ENCODE measurements around the gene NR3C1. TPM values are rescaled to one million over a fixed set of nuclear protein-coding genes. Genes with fewer than 3 reads are reported as not detected.

Gene NR3C1
- total and polyA plus RNA-seq, 8 donors = 59.2 to 98.0 (median 66.6) TPM

GRCh38 chr5:143318833-143319232 lies 84.7 kb downstream of the NR3C1 start:
- Histone ChIP-seq H3K27me3 (no peaks in the 10 kb centered on the region), H3K4me1 (peaks cover 13 to 74% of the 10 kb centered on the region in 2 donors), H3K36me3 (peaks cover 0 to under 1% of the 10 kb centered on the region in 2 donors), H3K27ac (no peak overlapping the region), H3K4me3 (no peak overlapping the region), H3K9me3 (no peaks in the 10 kb centered on the region)
- no peak for TF ChIP-seq CTCF (IDR thresholded peaks at IDR 0.05)
- no peak for DNase-seq
- ATAC-seq = no peak
- intact Hi-C loops (cut with DNase I) = no loop called here

GRCh38 chr5:143318270-143318669 lies 85.2 kb downstream of the NR3C1 start:
- intact Hi-C loops (cut with DNase I) = no loop called here
- TF ChIP-seq CTCF (IDR thresholded peaks at IDR 0.05) = no peak
- Histone ChIP-seq H3K27me3 (no peaks in the 10 kb centered on the region), H3K4me3 (no peak overlapping the region), H3K27ac (no peak overlapping the region), H3K36me3 (peaks cover 0 to 6% of the 10 kb centered on the region in 2 donors), H3K9me3 (no peaks in the 10 kb centered on the region), H3K4me1 (peaks cover 13 to 76% of the 10 kb centered on the region in 2 donors)
- ATAC-seq (peak; percentile 35), DNase-seq (no peak)

GRCh38 chr5:143316844-143317631 lies 86.4 kb downstream of the NR3C1 start:
- Histone ChIP-seq H3K27ac (peak overlapping the region in 1 of 2 donors; percentile 23), H3K9me3 (no peaks in the 10 kb centered on the region), H3K4me1 (peaks cover 13 to 75% of the 10 kb centered on the region in 2 donors), H3K36me3 (peaks cover 0 to 14% of the 10 kb centered on the region in 2 donors), H3K4me3 (no peak overlapping the region), H3K27me3 (no peaks in the 10 kb centered on the region)
- ATAC-seq = peak; percentile 62
- intact Hi-C loops (cut with DNase I) = no loop called here
- no peak for DNase-seq
- TF ChIP-seq CTCF (IDR thresholded peaks at IDR 0.05) = no peak

GRCh38 chr5:143316337-143316736 lies 87.1 kb downstream of the NR3C1 start:
- peaks cover 13 to 80% of the 10 kb centered on the region in 2 donors for H3K4me1 ChIP-seq
- H3K9me3 ChIP-seq = no peaks in the 10 kb centered on the region
- ATAC-seq (no peak), DNase-seq (no peak)
- peaks cover 0 to 21% of the 10 kb centered on the region in 2 donors for H3K36me3 ChIP-seq
- no peak overlapping the region for H3K27ac ChIP-seq
- intact Hi-C loops (cut with DNase I) = no loop called here
- H3K4me3 ChIP-seq = no peak overlapping the region
- no peak for TF ChIP-seq CTCF (IDR thresholded peaks at IDR 0.05)
- H3K27me3 ChIP-seq = no peaks in the 10 kb centered on the region

- no peak for ATAC-seq
- H3K27me3 ChIP-seq = no peaks in the 10 kb centered on the region
- peaks cover 13 to 84% of the 10 kb centered on the region in 2 donors for H3K4me1 ChIP-seq
- TF ChIP-seq CTCF (IDR thresholded peaks at IDR 0.05) = no peak
- peaks cover 0 to 23% of the 10 kb centered on the region in 2 donors for H3K36me3 ChIP-seq
- no peak for DNase-seq
- no peak overlapping the region for H3K27ac ChIP-seq
- intact Hi-C loops (cut with DNase I) = no loop called here
- no peak overlapping the region for H3K4me3 ChIP-seq
- no peaks in the 10 kb centered on the region for H3K9me3 ChIP-seq
Measured at GRCh38 chr5:143315929-143316328, 87.6 kb downstream of the NR3C1 start.

Measured in left lung (tissue), 10 donors.